Islet of Langerhans (tissue), 1 donor: ENCODE data around the gene PPARA.

Experiments used
- FAIRE-seq: peaks from one replicate; lab custom pipeline; 2011; peaks lifted over from hg19 to GRCh38; lab: Jason Lieb, UNC

Gene PPARA

DNA sequence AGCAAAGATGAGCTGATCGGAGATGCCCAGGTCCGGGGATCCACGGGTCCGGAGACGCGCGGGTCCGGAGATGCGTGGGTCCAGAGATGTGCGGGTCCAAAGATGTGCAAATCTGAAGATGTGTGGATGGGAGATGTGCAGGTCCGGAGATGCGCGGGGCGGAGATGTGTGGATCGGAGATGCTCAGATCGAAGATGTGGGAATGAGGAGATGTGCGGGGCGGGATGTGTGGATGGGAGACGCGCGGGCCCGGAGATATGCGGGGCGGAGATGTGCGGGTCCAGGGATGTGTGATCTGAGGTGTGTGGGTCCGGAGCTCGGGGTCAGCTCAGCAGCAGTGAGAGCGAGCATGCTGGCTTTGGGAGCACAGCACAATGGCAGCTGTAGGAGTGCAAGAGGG is 64.3 kb downstream of the PPARA start:
- FAIRE-seq, result no peak

GRCh38 chr22:46219636-46220035 is 69.3 kb downstream of the PPARA start:
- FAIRE-seq, result no peak

DNA sequence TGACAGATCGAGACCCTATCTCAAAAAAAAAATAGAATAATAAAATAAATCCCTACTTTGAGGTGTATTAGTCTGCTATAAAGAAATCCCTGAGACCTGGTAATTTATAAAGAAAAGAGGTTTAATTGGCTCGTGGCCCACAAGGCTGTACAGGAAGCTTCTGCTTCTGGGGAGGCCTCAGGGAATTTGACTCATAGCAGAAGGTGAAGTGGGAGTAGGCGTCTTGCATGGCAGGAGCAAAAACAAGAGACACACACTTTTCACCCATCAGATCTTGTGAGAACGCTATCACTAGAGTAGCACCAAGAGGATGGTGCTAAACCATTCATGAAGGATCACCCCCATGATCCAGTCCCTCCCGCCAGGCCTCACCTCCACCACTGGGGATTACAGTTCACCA is 70.6 kb downstream of the PPARA start:
- no peak for FAIRE-seq

GRCh38 chr22:46224044-46224897 is 73.9 kb downstream of the PPARA start:
- no peak for FAIRE-seq

DNA sequence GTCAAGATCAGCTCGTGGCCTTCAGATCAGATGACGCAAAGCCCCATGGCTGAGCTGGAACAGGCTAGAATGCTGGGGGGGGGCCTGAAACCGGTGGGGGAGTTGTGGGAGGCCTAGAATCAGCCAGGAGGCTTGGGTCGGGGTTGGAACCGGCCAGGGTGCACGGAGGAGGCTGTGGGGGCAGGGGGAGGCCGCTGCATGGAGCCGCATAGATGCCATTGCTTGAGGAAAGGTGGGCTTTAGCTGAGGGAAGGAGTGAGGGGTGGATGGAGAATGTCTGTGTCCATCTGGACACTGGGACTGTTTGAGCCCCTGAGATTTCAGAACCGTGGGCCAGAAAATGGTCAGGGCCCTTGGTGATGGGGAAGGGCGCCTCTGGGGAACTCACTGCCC is 74.6 kb downstream of the PPARA start:
- no peak for FAIRE-seq

DNA sequence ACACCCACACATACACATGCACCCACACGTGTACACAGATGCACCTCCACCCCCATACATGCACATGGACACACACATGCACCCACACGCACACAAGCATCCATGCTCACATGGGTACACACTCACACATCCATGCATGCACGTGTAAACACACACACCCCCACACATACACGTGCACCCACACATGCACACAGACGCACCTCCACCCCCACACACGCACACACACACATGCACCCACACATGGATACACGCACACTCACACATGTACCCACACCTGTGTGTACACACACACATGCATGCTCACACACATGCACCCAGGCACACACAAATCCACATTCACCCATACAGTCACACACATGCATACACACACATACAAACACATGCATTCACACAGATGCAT is 75.3 kb downstream of the PPARA start:
- FAIRE-seq, result no peak

DNA sequence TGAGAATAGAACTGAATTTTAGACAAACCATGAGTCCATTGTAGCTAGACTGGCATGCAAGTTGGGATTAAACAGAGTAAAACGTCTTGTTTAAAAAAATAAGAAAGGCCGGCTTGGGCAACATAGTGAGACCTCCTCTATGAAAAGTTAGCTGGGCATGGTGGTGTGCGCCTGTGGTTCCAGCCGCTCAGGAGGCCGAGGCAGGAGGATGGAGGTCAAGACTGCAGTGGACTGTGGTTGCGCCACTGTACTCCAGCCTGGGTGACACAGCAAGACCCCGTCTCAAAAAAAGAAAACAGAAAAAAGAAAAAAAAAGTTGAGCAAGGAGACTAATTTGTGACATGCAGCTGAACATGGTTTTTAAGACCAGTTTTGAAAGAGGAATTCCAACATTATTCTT is 76.3 kb downstream of the PPARA start:
- no peak for FAIRE-seq

- no peak for FAIRE-seq
Measured at GRCh38 chr22:46229701-46230100, 79.4 kb downstream of the PPARA start.

DNA sequence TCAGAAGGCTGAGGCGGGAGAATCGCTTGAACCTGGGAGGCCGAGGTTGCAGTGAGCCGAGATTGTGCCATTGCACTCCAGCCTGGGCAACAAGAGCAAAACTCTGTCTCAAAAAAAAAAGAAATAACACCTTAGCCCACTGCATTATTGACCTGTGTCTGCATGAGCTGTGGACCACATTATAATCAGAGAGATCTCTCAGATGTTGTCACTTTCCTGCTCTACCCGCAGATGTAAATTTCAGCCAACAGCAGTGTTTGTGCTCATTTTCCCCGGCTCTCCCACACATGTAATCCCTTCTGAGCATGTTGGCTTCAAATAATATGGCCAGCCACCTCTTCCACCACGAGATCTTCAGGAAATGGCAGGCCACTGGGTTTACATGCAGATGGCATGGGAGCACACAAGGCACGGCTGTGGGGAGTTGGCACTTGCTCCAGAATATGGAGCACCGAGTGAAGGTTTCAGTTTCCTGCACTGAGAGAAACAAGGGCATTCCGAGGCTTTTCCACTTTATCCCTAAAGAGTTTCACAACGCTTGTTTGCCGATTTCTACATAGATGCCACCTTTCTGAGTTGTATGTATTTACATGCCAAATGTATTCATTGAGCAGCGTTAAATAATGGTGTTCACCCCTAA is 80.1 kb downstream of the PPARA start:
- no peak for FAIRE-seq

DNA sequence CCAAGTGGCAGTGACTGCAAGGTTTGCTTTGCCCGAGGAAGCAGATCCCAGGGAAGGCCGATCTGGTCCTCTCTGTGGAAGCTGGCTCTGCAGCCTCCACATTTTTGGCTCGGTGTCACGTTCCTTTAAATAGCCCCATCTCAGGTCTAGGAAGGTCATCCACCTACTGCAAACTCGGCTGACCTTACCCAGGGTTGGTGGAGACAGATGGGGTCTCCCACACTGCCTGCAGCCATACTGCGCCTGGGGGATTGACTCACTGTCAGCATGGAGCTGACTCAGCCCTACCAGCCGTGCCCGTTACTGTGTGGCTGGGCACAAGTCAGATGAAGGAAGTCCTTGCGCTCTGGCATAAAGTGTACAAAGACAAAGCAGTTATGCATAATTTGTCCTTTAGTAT is 82.9 kb downstream of the PPARA start:
- no peak for FAIRE-seq

DNA sequence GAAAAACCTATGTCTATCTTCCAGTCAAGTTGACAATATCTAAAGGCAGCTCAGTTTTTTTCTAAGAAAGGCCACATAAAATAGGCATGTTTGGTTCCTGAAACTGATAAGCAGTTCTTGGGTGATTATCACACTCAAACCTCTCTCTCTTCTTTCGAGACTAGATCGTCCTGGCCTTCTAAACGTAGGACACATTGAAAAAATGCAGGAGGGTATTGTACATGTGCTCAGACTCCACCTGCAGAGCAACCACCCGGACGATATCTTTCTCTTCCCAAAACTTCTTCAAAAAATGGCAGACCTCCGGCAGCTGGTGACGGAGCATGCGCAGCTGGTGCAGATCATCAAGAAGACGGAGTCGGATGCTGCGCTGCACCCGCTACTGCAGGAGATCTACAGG is 84.6 kb downstream of the PPARA start:
- no peak for FAIRE-seq

DNA sequence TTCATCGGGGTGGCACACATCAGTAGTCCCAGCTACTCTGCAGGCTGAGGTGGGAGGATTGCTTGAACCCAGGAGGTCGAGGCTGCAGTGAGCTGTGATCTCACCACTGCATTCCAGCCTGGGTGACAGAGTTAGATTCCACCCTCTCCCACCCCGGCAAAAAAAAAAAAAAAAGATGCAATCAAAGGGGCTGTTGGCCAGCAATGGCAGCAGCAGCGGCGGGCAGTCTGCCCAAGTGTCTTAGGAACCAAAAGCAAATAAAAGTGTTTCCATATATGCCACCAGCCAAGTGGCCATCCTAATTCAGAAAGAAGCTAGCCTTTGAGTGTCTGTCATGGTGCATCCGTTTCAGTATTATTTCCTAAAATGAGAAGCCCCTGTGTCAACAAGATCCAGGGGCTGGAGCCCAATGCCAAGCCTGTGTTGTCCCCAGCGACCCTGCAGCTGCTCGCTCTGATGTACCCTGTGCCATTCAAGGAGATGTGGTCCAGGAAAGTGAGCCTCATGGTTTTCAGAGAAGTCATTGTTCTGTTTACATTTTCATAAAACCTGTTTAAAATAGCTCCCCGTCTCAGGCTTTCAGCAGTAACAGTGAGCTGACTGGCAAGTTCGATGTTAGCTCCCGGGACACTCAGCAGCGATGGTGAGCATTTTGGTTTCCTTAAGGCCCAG is 87.3 kb downstream of the PPARA start:
- FAIRE-seq, result no peak

GRCh38 chr22:46238541-46238940 is 88.2 kb downstream of the PPARA start:
- FAIRE-seq, result no peak

DNA sequence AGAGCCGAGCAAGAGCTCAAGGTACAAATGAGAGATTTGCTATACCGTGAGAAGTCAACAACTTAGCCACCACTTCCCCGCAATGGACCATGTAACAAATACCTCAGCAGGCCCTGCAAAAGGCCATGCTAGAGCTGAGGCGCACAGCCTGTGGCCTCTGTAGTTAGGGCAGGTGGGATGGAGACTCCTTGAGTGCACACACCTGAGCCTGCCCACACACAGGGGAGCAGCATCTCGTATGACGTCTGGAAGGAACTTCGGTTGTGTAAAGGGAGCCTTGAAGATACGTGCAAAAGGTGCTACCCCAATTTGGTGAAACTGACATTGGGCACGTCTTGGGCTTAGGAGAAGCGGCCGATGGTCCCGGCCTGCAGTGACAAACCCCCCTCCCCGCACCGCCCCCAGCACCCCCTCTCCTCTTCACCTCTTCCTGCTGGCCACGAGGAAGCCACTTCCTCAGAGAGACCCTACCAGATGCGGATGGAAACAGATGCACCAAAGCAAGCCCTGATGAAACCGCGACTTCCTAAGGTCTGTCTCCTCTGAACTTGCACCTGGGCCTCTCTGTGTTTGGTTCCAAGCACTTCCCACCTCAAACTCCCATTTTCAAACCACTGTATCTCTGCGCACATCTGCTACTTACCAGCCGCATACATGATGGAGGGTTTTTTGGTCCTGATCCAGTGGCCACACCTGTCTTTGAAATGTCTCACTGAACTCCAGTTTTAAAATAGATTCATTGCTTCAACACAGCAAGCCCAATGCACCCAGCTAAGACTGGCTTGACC is 89.1 kb downstream of the PPARA start:
- FAIRE-seq, result no peak

DNA sequence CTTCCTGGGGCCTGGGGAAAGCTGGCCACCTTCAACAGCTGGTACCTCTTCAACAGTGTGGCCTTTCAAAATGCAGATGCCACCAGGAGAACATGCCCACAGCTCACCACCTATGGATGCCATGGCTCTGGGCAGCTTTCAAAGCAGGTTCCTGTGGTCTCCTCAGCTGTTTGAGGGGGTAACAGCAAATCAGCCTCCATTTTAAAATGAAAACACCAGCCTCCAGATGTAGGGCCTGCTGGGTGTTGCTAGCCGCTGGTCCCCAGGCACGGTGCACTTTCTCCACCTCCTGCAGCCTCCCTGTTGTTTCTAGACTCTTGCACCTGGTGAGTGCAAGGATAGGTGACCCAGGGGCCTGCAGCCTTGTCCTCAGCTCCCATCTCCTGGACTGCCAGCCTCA is 89.7 kb downstream of the PPARA start:
- FAIRE-seq, result no peak

- no peak for FAIRE-seq
Measured at GRCh38 chr22:46240506-46240905, 90.2 kb downstream of the PPARA start.

GRCh38 chr22:46240907-46241306 is 90.6 kb downstream of the PPARA start:
- FAIRE-seq, result no peak

- no peak for FAIRE-seq
Measured at GRCh38 chr22:46241396-46242007, 91.2 kb downstream of the PPARA start.

- no peak for FAIRE-seq
Measured at GRCh38 chr22:46242076-46242475, 91.8 kb downstream of the PPARA start.

GRCh38 chr22:46244771-46245170 is 94.4 kb downstream of the PPARA start:
- no peak for FAIRE-seq

DNA sequence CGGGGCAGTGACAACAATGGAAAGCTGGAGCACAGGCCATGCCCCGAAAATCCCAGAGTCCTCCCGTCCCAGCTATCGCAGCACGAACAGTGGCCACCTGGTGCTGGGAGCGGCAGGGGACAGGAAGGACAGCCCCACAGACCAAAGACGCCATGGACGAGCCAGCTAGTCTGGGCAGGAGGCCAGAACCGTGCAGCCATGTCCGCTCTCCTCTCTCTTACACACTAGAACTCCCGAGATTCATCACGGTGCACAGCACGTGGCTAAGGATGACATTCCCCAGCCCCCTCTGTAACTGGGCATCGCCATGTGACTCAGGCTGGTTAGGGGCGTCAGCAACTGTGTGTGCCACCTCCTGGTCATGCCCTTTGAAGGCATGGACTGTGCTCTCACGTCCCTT is 95.2 kb downstream of the PPARA start:
- FAIRE-seq, result no peak

GRCh38 chr22:46246178-46246577 is 95.9 kb downstream of the PPARA start:
- FAIRE-seq, result no peak
